PC-3 (cell line): ENCODE results near the gene PLK3.

Experiments
- EZH2phosphoT487 ChIP-seq: fragments of 300-600 bp; sonication (generic); IDR thresholded peaks from 2 replicates; pipeline ENCODE4 v1.6.1; 2018; ENCODE audit warnings: mild to moderate bottlenecking, antibody characterized with exemption, low read length, borderline replicate concordance
- TF ChIP-seq, protein P1 (sequence below): fragments of 300-600 bp; sonication (generic); conservative IDR thresholded peaks from 2 replicates; pipeline ENCODE4 v1.5.1; 2017; ENCODE audit warnings: antibody characterized with exemption, low read depth, mild to moderate bottlenecking, low read length

DNA sequence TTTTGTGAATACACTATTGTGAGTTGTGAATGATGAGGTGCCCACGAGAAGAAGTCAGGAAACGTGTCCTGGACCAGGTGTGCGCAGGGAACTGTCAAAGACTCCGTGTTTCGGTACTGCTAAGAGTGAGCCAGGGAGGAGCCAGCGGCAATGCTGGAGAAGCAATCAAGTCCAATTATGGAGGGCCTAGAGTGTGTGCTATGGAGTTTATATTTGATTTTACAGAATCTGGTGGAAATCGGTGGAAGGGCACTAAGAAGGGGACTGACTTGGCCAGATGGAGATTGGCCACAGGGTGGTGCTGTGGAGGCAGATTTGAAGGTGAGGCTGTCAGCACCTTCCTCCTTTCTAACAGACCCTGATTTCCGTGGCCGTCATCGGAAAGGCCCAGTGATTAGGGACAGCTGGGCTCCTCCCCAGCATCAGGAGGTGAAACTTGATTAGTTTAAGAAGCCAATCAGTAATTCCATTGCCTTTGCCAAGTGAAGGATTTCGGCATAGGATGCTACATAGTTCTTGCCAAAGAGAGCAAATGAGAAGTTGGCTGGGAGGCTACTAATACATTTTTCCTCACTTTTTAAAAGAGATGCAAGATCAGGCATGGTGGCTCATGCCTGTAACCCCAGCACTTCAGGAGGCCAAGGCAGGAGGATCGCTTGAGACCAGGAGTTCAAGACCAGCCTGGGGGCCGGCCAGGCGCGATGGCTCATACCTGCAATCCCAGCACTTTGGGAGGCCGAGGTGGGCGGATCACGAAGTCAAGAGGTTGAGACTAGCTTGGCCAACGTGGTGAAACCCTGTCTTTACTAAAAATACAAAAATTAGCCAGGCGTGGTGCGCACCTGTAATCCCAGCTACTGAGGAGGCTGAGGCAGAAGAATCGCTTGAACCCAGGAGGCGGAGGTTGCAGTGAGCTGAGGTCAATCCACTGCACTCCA is 35.8 kb downstream of the PLK3 start:
- TF ChIP-seq, protein P1, sequence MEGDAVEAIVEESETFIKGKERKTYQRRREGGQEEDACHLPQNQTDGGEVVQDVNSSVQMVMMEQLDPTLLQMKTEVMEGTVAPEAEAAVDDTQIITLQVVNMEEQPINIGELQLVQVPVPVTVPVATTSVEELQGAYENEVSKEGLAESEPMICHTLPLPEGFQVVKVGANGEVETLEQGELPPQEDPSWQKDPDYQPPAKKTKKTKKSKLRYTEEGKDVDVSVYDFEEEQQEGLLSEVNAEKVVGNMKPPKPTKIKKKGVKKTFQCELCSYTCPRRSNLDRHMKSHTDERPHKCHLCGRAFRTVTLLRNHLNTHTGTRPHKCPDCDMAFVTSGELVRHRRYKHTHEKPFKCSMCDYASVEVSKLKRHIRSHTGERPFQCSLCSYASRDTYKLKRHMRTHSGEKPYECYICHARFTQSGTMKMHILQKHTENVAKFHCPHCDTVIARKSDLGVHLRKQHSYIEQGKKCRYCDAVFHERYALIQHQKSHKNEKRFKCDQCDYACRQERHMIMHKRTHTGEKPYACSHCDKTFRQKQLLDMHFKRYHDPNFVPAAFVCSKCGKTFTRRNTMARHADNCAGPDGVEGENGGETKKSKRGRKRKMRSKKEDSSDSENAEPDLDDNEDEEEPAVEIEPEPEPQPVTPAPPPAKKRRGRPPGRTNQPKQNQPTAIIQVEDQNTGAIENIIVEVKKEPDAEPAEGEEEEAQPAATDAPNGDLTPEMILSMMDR, result peak; percentile 91
- no peak for TF ChIP-seq EZH2phosphoT487
